ENCODE measurements around the gene FAM228A. TPM values are rescaled to one million over a fixed set of nuclear protein-coding genes. Genes with fewer than 3 reads are reported as not detected.

Gene FAM228A
- total and polyA plus RNA-seq, 2 of the 4 experiments (the other 2 are of a cell fraction): not detected

DNA sequence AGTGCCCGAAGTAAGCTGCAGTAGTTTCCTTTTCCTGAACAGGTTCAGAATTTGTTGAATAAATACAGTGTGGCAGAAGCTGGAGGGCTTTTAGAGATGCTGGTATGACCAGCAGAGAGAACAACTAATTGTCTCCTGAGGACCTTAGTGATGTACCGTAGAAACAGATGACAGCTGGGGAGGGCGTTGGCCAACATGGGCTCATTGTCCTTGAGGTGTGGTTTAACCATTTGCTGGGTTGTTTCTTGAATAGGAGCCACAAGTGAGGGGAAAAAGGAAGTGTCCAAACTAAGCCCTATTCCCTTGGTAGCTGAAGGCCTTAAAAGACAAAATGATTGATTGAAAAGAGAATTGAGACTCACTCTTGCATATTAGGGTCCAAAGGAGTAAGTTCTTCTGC is 11.7 kb upstream of the FAM228A start:
- Histone ChIP-seq H3K4me3 (ENCODE audit: insufficient read depth, low read depth, low read length) (no peak overlapping the region), H3K27ac (ENCODE audit: insufficient read depth, low read length) (no peak overlapping the region), H3K23ac (ENCODE audit: low read depth, low read length) (no peak overlapping the region), H2BK15ac (ENCODE audit: low read depth, low read length) (no peak overlapping the region), H3K36me3 (ENCODE audit: control insufficient read depth, insufficient read depth, low read length) (no peaks in the 10 kb centered on the region), H3K4me1 (ENCODE audit: control insufficient read depth, insufficient read depth, low read length) (no peaks in the 10 kb centered on the region), H2BK120ac (ENCODE audit: low read depth, low read length) (no peak overlapping the region), H4K8ac (ENCODE audit: low read depth in 2 of 2, low read length in 2 of 2) (no peak overlapping the region), H3K14ac (replicated peaks; ENCODE audit: low read depth, low read length) (no peak overlapping the region), H4K91ac (ENCODE audit: insufficient read depth, low read depth, low read length) (no peak overlapping the region), H3K9ac (ENCODE audit: low read depth, low read length) (no peak overlapping the region), H4K5ac (ENCODE audit: low read depth, low read length) (no peak overlapping the region), H2AK5ac (ENCODE audit: low read depth, low read length) (no peak overlapping the region), H3K9me1 (ENCODE audit: insufficient read depth, low read length) (no peaks in the 10 kb centered on the region; the same call in 1 of the 2 replicates), H3K27me3 (ENCODE audit: control insufficient read depth, insufficient read depth, low read length) (no peaks in the 10 kb centered on the region; the same call in 1 of the 2 replicates), H3K56ac (ENCODE audit: extremely low read depth, insufficient read depth, low read length) (no peak overlapping the region), H3K18ac (ENCODE audit: low read depth, low read length) (no peak overlapping the region), H2BK5ac (ENCODE audit: low read depth, low read length, poor library complexity, severe bottlenecking) (no peak overlapping the region), H3K4ac (ENCODE audit: low read depth, low read length) (no peak overlapping the region), H3K4me2 (ENCODE audit: low read depth, low read length) (no peak overlapping the region), H3K9me3 (ENCODE audit: control insufficient read depth, insufficient read depth, low read length) (no peaks in the 10 kb centered on the region), H2AK9ac (replicated peaks; ENCODE audit: low read depth, low read length, poor library complexity) (no peak overlapping the region), H4K20me1 (ENCODE audit: insufficient read depth, low read length) (no peaks in the 10 kb centered on the region), H2BK20ac (ENCODE audit: low read depth, low read length) (no peak overlapping the region), H3K79me1 (ENCODE audit: low read depth in 1 of 2, low read length in 2 of 2) (no peaks in the 10 kb centered on the region), H2AFZ (replicated peaks; ENCODE audit: low read length, poor library complexity) (no peak overlapping the region)
- BruUV-seq (replicated peaks): no TSS peak
- ChIA-PET POLR2A (ENCODE audit: unreplicated experiment) (no interaction called here), CTCF (interaction anchor here (1.1 kb wide), 1 partner anchor 9 kb away, joined by 4 read pairs; no protein-coding TSS in a partner anchor)
- intact Hi-C loops (cut with micrococcal nuclease): no loop called here
- dilution Hi-C loops (cut with HindIII; ENCODE audit: low sequenced_read_pairs, unreplicated experiment): no loop called here
- ATAC-seq (ENCODE audit: low read depth) (no peak), DNase-seq (no peak)
- TF ChIP-seq, protein P1, sequence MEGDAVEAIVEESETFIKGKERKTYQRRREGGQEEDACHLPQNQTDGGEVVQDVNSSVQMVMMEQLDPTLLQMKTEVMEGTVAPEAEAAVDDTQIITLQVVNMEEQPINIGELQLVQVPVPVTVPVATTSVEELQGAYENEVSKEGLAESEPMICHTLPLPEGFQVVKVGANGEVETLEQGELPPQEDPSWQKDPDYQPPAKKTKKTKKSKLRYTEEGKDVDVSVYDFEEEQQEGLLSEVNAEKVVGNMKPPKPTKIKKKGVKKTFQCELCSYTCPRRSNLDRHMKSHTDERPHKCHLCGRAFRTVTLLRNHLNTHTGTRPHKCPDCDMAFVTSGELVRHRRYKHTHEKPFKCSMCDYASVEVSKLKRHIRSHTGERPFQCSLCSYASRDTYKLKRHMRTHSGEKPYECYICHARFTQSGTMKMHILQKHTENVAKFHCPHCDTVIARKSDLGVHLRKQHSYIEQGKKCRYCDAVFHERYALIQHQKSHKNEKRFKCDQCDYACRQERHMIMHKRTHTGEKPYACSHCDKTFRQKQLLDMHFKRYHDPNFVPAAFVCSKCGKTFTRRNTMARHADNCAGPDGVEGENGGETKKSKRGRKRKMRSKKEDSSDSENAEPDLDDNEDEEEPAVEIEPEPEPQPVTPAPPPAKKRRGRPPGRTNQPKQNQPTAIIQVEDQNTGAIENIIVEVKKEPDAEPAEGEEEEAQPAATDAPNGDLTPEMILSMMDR (conservative IDR thresholded peaks at IDR 0.05; ENCODE audit: low read depth, low read length): no peak
- TF ChIP-seq CHD1 (IDR thresholded peaks at IDR 0.05; ENCODE audit: low read depth, low read length): no peak
- no peak for TF ChIP-seq MAZ (IDR thresholded peaks at IDR 0.05; ENCODE audit: borderline replicate concordance, low read depth, low read length)
- no peak for TF ChIP-seq NFE2L2 (IDR thresholded peaks at IDR 0.05; ENCODE audit: low read depth, low read length)
- no peak for TF ChIP-seq BHLHE40 (IDR thresholded peaks at IDR 0.05; ENCODE audit: low read depth, low read length)
- TF ChIP-seq MXI1 (IDR thresholded peaks at IDR 0.05; ENCODE audit: borderline replicate concordance, low read depth, low read length): no peak
- in situ Hi-C loops (cut with MboI; ENCODE audit: low sequenced_read_pairs): no loop called here
- WGBS, 2 experiments (ENCODE audit: extremely low coverage in 2 of 2, insufficient read length in 1 of 2): 100% methylated on average over 1 of the region's 3 CpGs; no CpG with 5 or more reads in 1 of the 2 experiments
